NCI-H510A (cell line): Measurements from ENCODE around the gene SMIM36.
"Not testable (repeated sequence)": the region's sequence is repeated elsewhere in the genome, so short reads cannot be mapped to it uniquely, and the experiment has no call there.

Experiments used
- DNase-seq: peaks from one replicate; lab custom pipeline; 2025; lab: John Stamatoyannopoulos, UW

The SMIM36 gene

GRCh38 chr17:55501626-55502025 lies 9.6 kb downstream of the SMIM36 start:
- DNase-seq, result not testable (repeated sequence)

DNA sequence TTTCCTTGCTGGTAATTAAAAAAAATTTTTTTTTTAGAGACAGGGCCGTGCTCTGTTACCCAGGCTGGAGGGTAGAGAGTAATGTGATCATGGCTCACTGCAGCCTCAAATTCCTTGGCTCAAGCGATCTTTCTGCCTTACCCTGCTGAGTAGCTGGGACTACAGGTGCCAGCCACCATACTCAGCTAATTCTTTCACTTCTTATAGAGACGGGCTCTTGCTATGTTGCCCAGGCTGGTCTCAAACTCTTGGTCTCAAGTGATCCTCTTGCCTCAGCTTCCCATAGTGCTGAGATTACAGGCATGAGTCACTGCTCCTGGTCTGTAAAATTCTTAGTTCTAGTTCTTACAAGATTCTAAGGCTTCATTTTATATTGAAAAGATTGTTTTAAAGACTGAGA lies 11.1 kb downstream of the SMIM36 start:
- no peak for DNase-seq

DNA sequence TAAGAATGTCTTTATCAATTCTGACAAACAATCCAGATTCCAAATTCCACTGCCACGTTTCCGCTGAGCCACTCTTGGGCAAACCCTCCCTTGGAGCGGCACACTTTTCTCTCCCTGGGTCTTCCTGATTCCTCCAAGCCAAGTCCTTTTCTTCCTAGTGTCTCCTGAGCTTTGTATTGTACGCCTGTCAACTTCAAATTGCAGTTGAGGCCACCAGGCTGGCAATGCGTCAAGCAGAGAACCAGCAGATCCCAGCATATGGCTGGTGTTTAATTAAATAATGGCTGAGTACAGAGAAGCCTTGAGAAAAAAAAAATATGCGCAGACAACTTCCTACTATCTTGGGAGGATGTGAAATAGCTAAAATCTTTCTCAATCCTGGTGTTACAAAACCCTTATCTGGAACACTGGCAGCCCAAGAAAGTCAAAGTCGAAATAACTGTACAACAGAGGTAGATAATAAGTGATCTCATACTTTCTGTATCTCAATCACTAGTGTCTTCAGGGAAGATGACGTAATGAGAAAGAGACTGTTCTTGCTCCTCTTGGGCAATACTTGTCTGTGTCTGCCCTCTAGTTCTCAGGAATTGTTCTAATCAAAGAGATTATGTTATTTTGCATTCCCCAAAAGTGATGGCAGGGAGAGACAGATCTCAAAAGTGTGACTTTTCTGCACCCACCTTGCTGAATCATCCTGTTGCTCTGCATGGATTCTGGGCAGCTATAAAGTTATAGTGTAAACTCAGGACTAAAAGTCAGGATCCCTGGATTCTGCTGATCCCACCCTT lies 15.0 kb downstream of the SMIM36 start:
- DNase-seq, result no peak

DNA sequence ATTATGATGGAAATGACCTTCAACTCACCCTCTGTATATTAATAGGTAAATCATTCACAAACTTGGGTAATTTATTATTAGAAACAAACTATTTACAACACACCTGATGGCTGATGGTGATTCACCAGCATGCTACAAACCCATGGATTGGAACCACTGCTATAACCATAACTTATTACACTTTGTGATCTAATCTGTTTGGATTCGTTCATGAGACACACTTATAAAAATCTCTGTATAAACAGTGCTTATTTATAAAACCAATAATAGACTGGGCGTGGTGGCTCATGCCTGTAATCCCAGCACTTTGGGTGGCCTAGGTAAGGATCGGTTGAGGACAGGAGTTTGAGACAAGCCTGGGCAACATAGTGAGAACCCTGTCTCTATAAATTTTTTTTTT lies 16.0 kb downstream of the SMIM36 start:
- DNase-seq, result no peak

DNA sequence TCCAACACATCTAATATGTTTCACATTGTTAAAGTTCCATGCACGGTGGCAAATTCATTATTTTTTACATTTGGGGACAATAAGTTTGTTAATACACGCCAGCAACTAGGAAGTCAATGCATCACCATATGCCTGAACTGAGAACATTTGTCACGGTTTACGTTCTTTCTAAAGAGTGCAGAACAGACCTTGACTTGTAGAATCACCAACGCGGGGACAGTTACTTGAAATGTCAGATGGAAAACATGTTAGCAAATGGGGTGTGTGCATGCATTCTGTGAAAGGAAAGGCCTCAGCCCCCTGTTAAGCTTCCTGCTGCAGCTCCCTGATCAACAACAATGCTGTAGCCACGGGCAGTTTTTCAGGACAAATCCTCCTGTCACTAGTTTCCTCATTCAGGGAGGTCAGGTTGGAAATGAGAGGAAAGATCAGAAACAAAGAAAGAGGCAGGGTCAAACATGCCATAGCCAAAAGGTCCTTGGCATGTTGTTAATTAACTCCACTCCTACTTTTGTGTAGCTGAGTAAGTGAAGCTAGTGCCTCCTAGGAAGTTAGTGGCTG lies 18.4 kb downstream of the SMIM36 start:
- no peak for DNase-seq

DNA sequence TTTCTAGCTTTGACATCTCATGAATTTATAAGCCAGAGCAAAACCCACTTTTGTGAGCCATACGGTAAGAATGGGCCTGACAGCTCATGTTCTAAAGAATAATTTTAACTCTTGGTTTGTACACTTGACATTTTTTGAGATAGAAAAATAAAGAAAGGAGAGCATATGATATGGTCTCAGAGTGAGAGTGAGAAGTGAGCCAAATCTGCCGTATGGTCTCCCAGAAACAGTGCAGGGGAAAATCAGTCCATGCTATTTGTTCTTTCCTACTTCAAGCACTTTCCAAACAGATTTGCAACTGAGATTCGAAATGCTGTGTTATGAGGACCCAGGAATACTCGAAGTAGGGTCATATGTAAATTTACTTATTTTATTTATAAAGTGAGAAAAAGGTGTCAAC lies 20.9 kb downstream of the SMIM36 start:
- DNase-seq, result no peak

DNA sequence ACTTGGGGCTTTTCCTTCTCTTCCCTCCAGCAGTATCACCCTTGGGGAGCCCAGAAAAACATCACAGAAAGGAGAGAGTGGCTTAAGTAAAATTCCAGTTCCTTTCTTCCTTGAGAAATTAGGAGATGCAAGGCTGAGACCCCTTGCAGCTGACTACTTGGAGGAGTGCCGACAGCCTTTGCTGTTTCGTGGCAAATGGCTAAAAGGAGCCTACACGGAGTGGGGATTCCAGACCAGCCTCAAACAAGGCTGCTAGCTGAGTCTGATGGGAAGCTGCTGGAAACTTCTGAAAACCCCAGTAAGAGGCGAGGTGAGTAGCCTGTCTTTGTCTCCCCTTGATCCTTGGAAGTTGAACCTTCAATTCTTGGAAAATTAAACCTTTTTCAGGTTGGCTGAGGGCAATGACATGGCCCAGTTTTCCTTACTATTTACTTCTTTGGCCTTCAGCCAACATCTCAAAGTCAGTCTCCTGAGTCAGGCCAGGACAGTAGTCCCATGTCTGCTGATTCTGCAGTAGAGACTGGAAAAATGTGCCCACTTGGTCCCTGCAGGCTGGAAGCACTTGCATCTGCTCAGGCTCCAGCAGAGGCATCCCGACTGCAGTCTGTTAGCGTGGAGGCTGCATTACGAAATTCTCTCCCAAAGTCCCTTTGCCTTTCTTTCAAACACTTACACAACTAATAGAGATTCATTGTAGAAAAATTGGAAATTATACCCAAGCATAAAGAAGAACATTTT lies 23.4 kb downstream of the SMIM36 start:
- no peak for DNase-seq

DNA sequence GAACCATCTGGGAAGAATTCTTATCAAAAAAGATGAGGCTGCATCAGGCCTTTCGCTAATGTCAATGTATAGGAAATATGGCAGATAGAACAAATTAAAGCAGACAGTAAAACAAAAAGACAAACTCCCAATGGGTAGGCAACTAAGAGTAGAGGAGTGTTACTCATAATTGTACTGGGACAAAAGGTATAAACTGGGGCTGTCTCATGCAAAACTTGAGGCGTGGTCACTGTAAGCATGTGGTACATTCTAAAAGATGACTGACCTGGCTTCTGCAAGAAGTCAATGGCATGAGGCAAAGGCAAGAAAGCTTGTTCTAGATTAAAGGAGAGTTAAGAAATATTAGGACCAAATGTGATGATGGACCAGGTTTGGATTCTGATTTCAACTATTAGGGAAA lies 26.7 kb downstream of the SMIM36 start:
- DNase-seq, result no peak

DNA sequence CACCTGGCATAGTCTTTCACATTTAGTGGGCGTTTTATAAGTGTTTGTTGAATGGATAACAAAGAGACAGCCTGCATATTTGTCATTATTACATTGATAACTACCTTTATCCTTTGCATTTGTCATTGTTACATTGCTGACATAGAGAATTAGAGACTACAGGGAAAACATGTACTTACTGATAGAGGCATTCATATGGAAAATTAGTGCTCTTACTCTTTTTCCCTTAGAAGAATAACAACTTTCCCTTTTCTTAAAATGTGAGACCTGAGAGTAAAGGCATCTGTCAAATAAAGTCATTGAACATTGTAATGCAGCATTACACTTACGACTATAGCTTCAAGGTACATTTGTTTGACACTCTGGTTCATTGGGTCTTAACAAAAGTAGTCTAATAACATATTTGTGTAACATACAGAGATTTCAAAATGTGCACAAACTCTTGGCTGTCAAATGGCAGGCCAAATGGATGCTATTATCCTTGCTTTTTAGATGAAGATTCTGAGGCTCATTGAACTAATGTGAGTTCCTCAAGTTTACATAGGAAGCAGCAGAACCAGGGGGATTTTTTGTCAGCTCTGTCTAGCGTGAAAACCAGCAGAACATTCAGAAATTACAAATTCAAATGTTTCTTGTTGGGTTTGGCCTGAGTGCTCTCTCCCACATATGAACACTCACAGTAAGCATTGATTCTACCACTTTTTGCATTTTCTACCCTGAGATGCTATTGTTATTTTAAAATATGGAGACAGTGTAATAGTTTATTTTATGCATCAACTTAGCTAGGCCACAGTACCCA lies 28.5 kb downstream of the SMIM36 start:
- DNase-seq, result no peak

- DNase-seq, result no peak
Observed at GRCh38 chr17:55480631-55481315, 30.5 kb downstream of the SMIM36 start.

DNA sequence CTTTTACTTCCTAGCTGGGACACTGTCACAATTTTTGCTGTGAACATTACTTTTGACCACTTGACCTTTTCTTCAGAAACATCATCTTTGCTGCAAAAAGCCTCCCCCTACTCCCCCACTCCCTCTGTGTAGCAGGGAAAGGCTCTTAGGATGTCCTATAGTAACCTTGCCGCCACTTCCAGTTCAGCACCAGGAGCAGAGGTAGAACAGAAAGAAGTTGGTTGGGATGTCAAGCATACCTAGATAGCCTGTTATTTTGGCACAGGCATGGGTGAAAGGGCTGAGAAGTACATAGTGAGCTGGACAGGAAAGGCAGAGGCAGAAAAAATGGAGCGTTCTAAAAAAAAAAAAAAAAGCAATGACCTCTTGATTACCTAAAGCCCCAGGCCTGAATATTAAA lies 31.3 kb downstream of the SMIM36 start:
- DNase-seq, result no peak

DNA sequence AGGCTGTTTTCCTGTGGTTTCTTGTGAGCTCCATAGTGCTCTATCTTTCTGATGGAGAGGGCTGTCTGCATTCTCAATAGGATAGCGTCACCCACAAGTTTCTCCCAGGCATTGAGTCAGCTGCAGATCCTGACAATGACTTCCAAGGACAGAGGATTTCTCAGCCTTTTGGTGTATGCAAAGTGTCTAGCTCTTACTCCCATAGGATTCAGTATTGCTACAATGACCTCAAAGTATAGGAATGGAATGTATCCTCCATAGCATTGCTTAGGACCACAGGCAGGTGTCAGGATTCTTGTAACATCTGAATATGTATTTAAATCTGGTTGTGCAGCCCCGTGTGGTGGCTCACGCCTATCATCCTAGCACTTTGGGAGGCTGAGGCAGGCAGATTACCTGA lies 32.3 kb downstream of the SMIM36 start:
- DNase-seq, result no peak

GRCh38 chr17:55466671-55467070 lies 44.6 kb downstream of the SMIM36 start:
- no peak for DNase-seq

DNA sequence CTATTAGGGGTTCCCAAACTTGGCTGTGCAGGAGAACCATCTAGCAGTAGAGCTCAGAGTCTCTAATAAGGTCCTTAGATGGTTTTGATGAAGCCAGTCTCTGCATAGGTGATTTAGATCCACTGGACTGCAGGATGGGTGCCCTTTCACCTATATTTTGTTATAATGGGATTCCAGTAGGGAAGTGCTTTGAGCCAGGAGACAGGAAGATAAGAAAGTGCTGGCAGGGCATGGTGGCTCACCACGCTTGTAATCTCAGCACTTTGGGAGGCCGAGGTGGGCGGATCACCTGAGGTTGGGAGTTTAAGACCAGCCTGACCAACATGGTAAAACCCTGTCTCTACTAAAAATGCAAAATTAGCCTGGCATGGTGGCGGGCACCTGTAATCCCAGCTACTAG lies 45.5 kb downstream of the SMIM36 start:
- DNase-seq, result not testable (repeated sequence)

- no peak for DNase-seq
Observed at GRCh38 chr17:55463600-55463999, 47.7 kb downstream of the SMIM36 start.

DNA sequence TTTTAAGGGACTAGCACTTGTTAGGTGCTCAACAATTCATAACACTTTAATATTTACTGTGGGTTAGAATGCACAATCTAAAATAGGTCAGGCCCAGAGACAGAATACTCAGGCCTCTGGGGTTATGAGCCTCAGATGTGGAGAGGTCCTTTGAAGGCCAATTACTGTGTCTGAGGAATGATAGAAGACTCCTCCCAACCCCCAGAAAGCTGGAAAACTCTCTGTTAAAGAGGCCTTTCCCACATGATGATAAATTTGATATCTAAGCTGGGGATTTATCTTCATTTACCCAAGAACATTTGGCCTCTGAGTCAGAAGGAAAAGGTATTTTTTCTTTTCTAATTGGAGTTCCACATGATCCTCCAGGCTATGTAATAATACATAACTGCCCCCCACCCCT lies 48.5 kb downstream of the SMIM36 start:
- no peak for DNase-seq

DNA sequence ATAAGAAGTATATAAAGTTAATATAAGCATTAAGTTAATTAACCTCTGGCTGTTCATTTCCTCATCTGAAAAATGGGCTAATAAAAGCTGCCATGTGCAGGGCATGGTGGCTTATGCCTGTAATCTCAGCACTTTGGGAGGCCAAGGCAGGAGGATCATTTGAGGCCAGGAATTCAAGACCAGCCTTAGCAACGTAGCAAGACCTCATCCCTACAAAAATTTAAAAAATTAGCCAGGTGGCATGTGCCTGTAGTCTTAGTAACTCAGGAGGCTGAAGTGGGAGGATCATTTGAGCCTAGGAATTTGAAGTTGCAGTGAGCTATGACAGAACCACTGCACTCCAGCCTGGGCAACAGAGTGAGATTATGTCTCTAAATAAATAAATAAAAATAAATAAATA lies 49.0 kb downstream of the SMIM36 start:
- no peak for DNase-seq

DNA sequence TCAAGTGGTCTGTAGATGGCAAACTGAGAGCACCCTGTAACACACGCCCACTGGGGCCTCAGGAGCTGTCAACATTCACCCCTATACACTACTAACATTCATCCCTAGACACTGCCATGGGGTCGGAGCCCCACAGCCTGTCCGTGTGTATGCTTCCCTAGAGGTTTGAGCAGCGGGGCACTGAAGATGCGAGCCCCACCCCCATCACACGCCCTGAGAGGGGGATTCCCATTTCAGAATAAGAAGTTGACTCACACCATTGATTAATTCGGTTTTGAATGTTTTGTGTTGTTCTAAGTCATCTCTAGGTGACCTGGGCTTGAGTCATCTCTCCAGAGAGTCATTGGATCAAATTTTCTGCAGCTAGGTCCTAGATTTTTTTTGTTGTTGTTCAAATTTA lies 52.3 kb downstream of the SMIM36 start:
- DNase-seq, result no peak

GRCh38 chr17:55458287-55458900 lies 52.9 kb downstream of the SMIM36 start:
- no peak for DNase-seq

DNA sequence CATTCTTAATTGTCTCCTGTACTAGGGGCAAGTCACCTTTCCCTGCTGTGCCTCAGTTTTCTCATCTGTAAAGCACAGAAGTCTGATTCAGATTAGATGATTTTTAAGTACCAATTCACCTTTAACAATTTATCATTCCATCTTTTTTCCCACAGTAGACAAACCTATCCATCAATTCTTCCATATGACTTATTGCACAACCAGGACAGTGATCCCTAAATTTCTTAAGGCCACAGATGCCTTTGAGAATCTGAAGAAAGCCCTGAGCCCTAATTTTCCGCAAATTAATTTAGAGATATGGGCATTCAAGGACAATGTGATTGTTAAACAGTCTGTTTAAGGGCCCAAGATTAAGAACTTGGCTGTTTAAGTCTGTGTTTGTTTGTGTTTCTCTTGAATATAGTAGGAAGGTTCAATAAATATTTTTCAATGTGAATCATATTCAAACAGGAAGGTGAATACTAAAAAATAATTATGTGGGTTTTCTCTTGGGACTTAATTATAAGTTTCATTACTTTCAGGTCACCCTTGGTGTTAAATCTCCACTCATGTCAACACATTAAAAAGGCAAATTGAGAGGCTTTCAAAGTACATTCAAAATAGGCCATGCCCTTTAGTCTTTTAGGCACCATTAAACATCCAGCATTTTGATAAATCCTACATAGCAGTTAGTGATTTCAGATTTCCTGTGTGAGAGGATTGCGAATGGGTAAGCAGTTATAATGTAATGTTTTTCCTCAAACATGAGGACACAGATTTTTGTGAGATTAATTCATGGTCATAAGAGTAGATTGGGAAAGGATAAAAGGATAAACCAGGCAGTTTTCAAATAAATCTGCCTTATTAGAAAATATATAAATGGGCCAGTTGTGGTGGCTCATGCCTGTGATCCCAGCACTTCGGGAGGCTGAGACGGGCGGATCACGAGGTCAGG lies 54.7 kb downstream of the SMIM36 start:
- DNase-seq, result no peak
